Prostate gland (tissue), 2 donors: ENCODE measurements around the gene PHKB.

Experiments
- CTCF ChIP-seq, 4 experiments: fragments of 200-600 bp in 2 of 4; fragments of 450-650 bp in 2 of 4; sonication (generic) in 2 of 4; IDR thresholded peaks; 1 replicate in 3 of 4; 2 replicates in 1 of 4; pipeline ENCODE4 v1.5.1; 2016 to 2019; ENCODE audit warnings: antibody characterized with exemption in 4 of 4, mild to moderate bottlenecking in 2 of 4, moderate library complexity in 2 of 4
- POLR2A ChIP-seq: fragments of 450-650 bp; IDR thresholded peaks from one replicate; pipeline ENCODE4 v1.6.1; 2016; ENCODE audit warnings: antibody characterized with exemption, mild to moderate bottlenecking
- POLR2AphosphoS5 ChIP-seq: sonication (generic); formaldehyde crosslinking; IDR thresholded peaks from one replicate; pipeline ENCODE4 v1.6.1; 2017; ENCODE audit warnings: antibody characterized with exemption

- no peak for TF ChIP-seq CTCF (IDR thresholded peaks at IDR 0.05)
- TF ChIP-seq POLR2A = no peak
- no peak for TF ChIP-seq POLR2AphosphoS5
Measured at GRCh38 chr16:47715442-47716083, 254.4 kb downstream of the PHKB start.
